Measurements from ENCODE around the gene MAPKAPK3. TPM values are rescaled to one million over a fixed set of nuclear protein-coding genes. Genes with fewer than 3 reads are reported as not detected.

MAPKAPK3 gene
- total and polyA plus RNA-seq, 2 of the 8 experiments (the other 6 are each of a cell fraction or from before 2014, with no cell fraction given), result 65.4 to 99.8 TPM

- Histone ChIP-seq H3K36me3 (ENCODE audit: control insufficient read depth in 2 of 4, insufficient read depth in 4 of 4, low read length in 3 of 4) (no peaks in the 10 kb centered on the region), H2BK20ac (ENCODE audit: low read length) (no peak overlapping the region), H3K27me3 (replicated peaks in 1 of 4; ENCODE audit: control insufficient read depth in 3 of 4, extremely low read depth in 1 of 4, insufficient read depth in 3 of 4, low read length in 3 of 4) (peaks cover 0 to 6% (median 5%) of the 10 kb centered on the region in 4 experiments; a peak in 4 of 7 replicates), H3K4me3 (ENCODE audit: extremely low read depth in 1 of 4, insufficient read depth in 2 of 4, low read depth in 3 of 4, low read length in 4 of 4) (no peak overlapping the region), H3K23ac (ENCODE audit: insufficient read length) (no peak overlapping the region), H4K20me1 (replicated peaks in 1 of 2; ENCODE audit: control insufficient read depth in 1 of 2, insufficient read depth in 2 of 2, low read length in 2 of 2) (no peaks in the 10 kb centered on the region), H2BK5ac (ENCODE audit: low read depth, low read length) (no peak overlapping the region), H4K5ac (ENCODE audit: insufficient read length, low read depth, low read length) (no peak overlapping the region), H4K91ac (replicated peaks; ENCODE audit: insufficient read length, low read length) (peak overlapping the region; percentile 70), H3K9ac (replicated peaks in 1 of 4; ENCODE audit: extremely low read depth in 1 of 4, low read depth in 3 of 4, low read length in 3 of 4) (no peak overlapping the region), H3K79me2 (ENCODE audit: control insufficient read depth in 1 of 2, insufficient read depth in 2 of 2, low read length in 2 of 2) (no peaks in the 10 kb centered on the region), H3K4me1 (replicated peaks in 1 of 4; ENCODE audit: control insufficient read depth in 3 of 4, insufficient read depth in 4 of 4, low read length in 3 of 4) (peaks cover 0 to 6% (median 4%) of the 10 kb centered on the region in 4 experiments; a peak in 5 of 7 replicates), H3K79me1 (ENCODE audit: low read depth, low read length) (no peaks in the 10 kb centered on the region; the same call in 1 of the 2 replicates), H2BK15ac (ENCODE audit: low read length) (no peak overlapping the region), H3K4me2 (ENCODE audit: insufficient read depth in 1 of 2, low read depth in 2 of 2, low read length in 2 of 2) (no peak overlapping the region), H2BK12ac (ENCODE audit: low read depth, low read length) (no peak overlapping the region), H4K8ac (ENCODE audit: extremely low read depth, insufficient read depth, low read length) (no peak overlapping the region), H2BK120ac (replicated peaks; ENCODE audit: low read depth, low read length) (no peak overlapping the region), H2AK5ac (ENCODE audit: low read depth, low read length) (no peak overlapping the region), H3K56ac (replicated peaks; ENCODE audit: insufficient read length, low read depth, low read length) (no peak overlapping the region), H3K18ac (ENCODE audit: extremely low read depth, low read length) (no peak overlapping the region), H3K14ac (ENCODE audit: insufficient read length) (no peak overlapping the region), H3K23me2 (ENCODE audit: low read depth, low read length) (peaks cover 15% of the 10 kb centered on the region; the same call in 1 of the 2 replicates), H2AFZ (ENCODE audit: low read length) (no peak overlapping the region), H3K4ac (replicated peaks; ENCODE audit: insufficient read length, low read depth, low read length) (no peak overlapping the region), H3K9me3 (ENCODE audit: insufficient read depth in 2 of 2, low read depth in 1 of 2, low read length in 1 of 2) (no peaks in the 10 kb centered on the region), H3K27ac (ENCODE audit: low read depth, low read length) (no peak overlapping the region)
- POLR2A ChIA-PET (ENCODE audit: partially characterized antibody), result interaction anchor here (0.8 kb wide), 1 partner anchor 27 kb away, joined by 3 read pairs; no protein-coding TSS in a partner anchor
- no peak for DNase-seq (ENCODE audit: low read depth in 1 of 2, low spot score in 2 of 2)
- CTCF ChIA-PET (ENCODE audit: partially characterized antibody), result interaction anchor here (0.9 to 46.5 kb wide), 18 partner anchors 9 to 201 kb away, joined by 3 to 863 read pairs (median 4); partner anchors contain the start of genes CISH and MAPKAPK3
- no peak for FAIRE-seq
- WGBS, 2 experiments (ENCODE audit: extremely low coverage in 1 of 2, insufficient coverage in 1 of 2, insufficient read length in 1 of 2, insufficient replicate concordance in 2 of 2, low coverage in 1 of 2, low lambda C conversion rate in 2 of 2, missing lambda C conversion rate in 1 of 2), result 83% methylated on average over 4 of the region's 4 CpGs; no CpG with 5 or more reads in 1 of the 2 experiments
- TF ChIP-seq HDAC6 (IDR thresholded peaks at IDR 0.05; ENCODE audit: low read depth, low read length), result no peak
- TF ChIP-seq JUND (IDR thresholded peaks at IDR 0.05; ENCODE audit: low read length), result no peak
These were observed 45.5 kb upstream of the MAPKAPK3 start for GRCh38 chr3:50571486-50571885.
